Trophoblast cell (in vitro differentiated cells and primary cell): Measurements from ENCODE around the gene POU4F3.
A peak's percentile ranks its signal among the peaks of the same experiment; 100 is the strongest.

ENCODE experiments used
- DNase-seq, 2 donors: peaks; one replicate each; pipeline ENCODE4 v3.0.0-alpha.2; 2016
- H2AFZ ChIP-seq: 2 replicates; pipeline ENCODE4 v1.6.1; 2013; ENCODE audit warnings: low read length, moderate library complexity, mild to moderate bottlenecking; ENCODE audit not compliant: insufficient read depth, poor library complexity
- H2AK5ac ChIP-seq: 2 replicates; pipeline ENCODE4 v1.6.1; 2013; ENCODE audit warnings: mild to moderate bottlenecking, low read length
- H2BK120ac ChIP-seq: 2 replicates; pipeline ENCODE4 v1.6.1; 2013; ENCODE audit warnings: low read length, mild to moderate bottlenecking, moderate library complexity; ENCODE audit not compliant: insufficient read depth, poor library complexity
- H2BK12ac ChIP-seq: 2 replicates; pipeline ENCODE4 v1.6.1; 2013; ENCODE audit warnings: mild to moderate bottlenecking, low read length, moderate library complexity
- H2BK5ac ChIP-seq: 2 replicates; pipeline ENCODE4 v1.6.1; 2013; ENCODE audit warnings: low read length, low read depth, moderate library complexity, mild to moderate bottlenecking; ENCODE audit not compliant: poor library complexity
- H3K14ac ChIP-seq: 2 replicates; pipeline ENCODE4 v1.6.1; 2013; ENCODE audit warnings: mild to moderate bottlenecking, low read length
- H3K18ac ChIP-seq: 2 replicates; pipeline ENCODE4 v1.6.1; 2013; ENCODE audit warnings: mild to moderate bottlenecking, low read length
- H3K23ac ChIP-seq: 2 replicates; pipeline ENCODE4 v1.6.1; 2013; ENCODE audit warnings: low read length
- H3K27ac ChIP-seq: 2 replicates; pipeline ENCODE4 v1.5.1; 2013; ENCODE audit warnings: low read depth, mild to moderate bottlenecking, inconsistent platforms, low read length, moderate library complexity
- H3K27me3 ChIP-seq: 2 replicates; pipeline ENCODE4 v1.6.1; 2013; ENCODE audit warnings: inconsistent platforms, mild to moderate bottlenecking, low read length, moderate library complexity; ENCODE audit not compliant: insufficient read depth
- H3K36me3 ChIP-seq, 2 experiments: 1 replicate in 1 of 2; 2 replicates in 1 of 2; pipeline ENCODE4 v1.6.1; 2013; ENCODE audit warnings: low read length in 2 of 2, mild to moderate bottlenecking in 2 of 2, moderate library complexity in 1 of 2; ENCODE audit not compliant: insufficient read depth in 2 of 2, control insufficient read depth in 1 of 2
- H3K4ac ChIP-seq: 2 replicates; pipeline ENCODE4 v1.6.1; 2013; ENCODE audit warnings: low read depth, mild to moderate bottlenecking, low read length, moderate library complexity
- H3K4me1 ChIP-seq, 2 experiments: 1 replicate in 1 of 2; 2 replicates in 1 of 2; pipeline ENCODE4 v1.6.1; 2013; ENCODE audit warnings: low read length in 2 of 2, mild to moderate bottlenecking in 2 of 2, moderate library complexity in 1 of 2; ENCODE audit not compliant: insufficient read depth in 2 of 2, control insufficient read depth in 1 of 2
- H3K4me2 ChIP-seq: 2 replicates; pipeline ENCODE4 v1.6.1; 2013; ENCODE audit warnings: inconsistent platforms, mild to moderate bottlenecking, low read length, moderate library complexity
- H3K4me3 ChIP-seq: 2 replicates; pipeline ENCODE4 v1.5.1; 2013; ENCODE audit warnings: mild to moderate bottlenecking, low read depth, low read length, inconsistent platforms
- H3K79me1 ChIP-seq: one replicate; pipeline ENCODE4 v1.6.1; 2013; ENCODE audit warnings: low read length
- H3K79me2 ChIP-seq: 2 replicates; pipeline ENCODE4 v1.6.1; 2013; ENCODE audit warnings: low read length, mild to moderate bottlenecking; ENCODE audit not compliant: control insufficient read depth, insufficient read depth, poor library complexity
- H3K9ac ChIP-seq: 2 replicates; pipeline ENCODE4 v1.6.1; 2013; ENCODE audit warnings: mild to moderate bottlenecking, low read length
- H3K9me3 ChIP-seq: 2 replicates; pipeline ENCODE4 v1.6.1; 2013; ENCODE audit warnings: low read depth, mild to moderate bottlenecking, control low read depth, inconsistent platforms, low read length; ENCODE audit not compliant: insufficient read depth
- H4K12ac ChIP-seq: 2 replicates; pipeline ENCODE4 v1.6.1; 2013; ENCODE audit warnings: low read depth, mild to moderate bottlenecking, low read length, moderate library complexity
- H4K8ac ChIP-seq: 2 replicates; pipeline ENCODE4 v1.6.1; 2013; ENCODE audit warnings: low read depth, mild to moderate bottlenecking, low read length, moderate library complexity
- H4K91ac ChIP-seq: one replicate; pipeline ENCODE4 v1.6.1; 2013; ENCODE audit warnings: low read depth, mild to moderate bottlenecking, low read length, moderate library complexity
- WGBS: extraction: QIAGEN DNeasy Blood & Tissue Kit; methylation state at CpG from one replicate; pipeline ENCODE4 v1.1.7; 2013; ENCODE audit warnings: missing lambda C conversion rate; ENCODE audit not compliant: insufficient read length, insufficient coverage; ENCODE audit errors: extremely low coverage; 5-methylcytosine and 5-hydroxymethylcytosine counted together

POU4F3 gene

DNA sequence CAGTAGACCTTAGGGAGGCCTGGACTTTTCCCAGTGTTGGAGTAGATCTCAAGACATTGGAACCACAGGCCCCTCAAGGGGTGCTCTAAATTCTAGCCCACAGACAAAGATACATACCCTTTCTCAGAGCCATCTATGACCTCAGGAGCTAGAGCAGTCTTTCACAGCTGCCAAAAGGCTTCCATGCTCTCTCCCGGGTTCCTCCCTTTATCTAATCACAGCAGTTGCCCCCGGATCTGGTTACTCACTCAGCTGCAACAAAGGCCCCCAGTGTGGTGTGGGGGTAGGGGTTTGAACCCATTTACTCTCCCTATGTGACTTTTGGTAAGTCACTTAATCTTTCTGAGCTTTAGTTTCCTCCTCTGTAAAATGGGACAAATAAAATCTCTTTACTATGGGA is 27.0 kb downstream of the POU4F3 start:
- Histone ChIP-seq H3K79me2 (no peaks in the 10 kb centered on the region), H2BK12ac (no peak overlapping the region), H3K4me3 (no peak overlapping the region), H2BK120ac (no peak overlapping the region), H2AFZ (no peak overlapping the region), H3K27me3 (no peaks in the 10 kb centered on the region), H4K91ac (no peak overlapping the region), H3K9ac (no peak overlapping the region), H2AK5ac (no peak overlapping the region), H3K4me1 (no peaks in the 10 kb centered on the region), H2BK5ac (no peak overlapping the region), H4K8ac (no peak overlapping the region), H3K18ac (no peak overlapping the region), H4K12ac (no peak overlapping the region), H3K23ac (no peak overlapping the region), H3K9me3 (no peaks in the 10 kb centered on the region), H3K4me2 (no peak overlapping the region), H3K36me3 (no peaks in the 10 kb centered on the region), H3K14ac (no peak overlapping the region), H3K4ac (no peak overlapping the region), H3K27ac (no peak overlapping the region), H3K79me1 (no peaks in the 10 kb centered on the region)
- no CpG with 5 or more reads among the region's 2 CpGs for WGBS
- DNase-seq, result no peak

DNA sequence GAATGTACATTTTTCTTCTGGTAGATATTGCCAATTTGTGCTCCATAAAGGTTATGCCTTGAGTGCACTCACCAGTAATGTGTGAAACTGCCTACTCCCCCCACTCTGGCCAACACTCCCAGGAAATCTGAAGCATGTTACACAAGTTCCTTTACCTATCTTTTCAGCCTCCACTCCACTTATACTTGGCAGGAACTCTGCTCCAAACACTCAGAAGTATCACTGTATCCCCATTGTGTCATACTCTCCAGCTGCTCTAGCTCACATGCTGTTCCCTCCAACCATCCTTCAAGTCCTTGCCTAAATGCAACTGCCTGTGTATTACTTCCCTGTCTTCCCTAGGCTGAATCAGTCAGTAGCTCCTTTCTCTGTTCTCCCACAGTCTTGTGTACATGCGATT is 28.3 kb downstream of the POU4F3 start:
- no peaks in the 10 kb centered on the region for H3K79me2 ChIP-seq
- no peak overlapping the region for H3K4me2 ChIP-seq
- no peak overlapping the region for H3K9ac ChIP-seq

DNA sequence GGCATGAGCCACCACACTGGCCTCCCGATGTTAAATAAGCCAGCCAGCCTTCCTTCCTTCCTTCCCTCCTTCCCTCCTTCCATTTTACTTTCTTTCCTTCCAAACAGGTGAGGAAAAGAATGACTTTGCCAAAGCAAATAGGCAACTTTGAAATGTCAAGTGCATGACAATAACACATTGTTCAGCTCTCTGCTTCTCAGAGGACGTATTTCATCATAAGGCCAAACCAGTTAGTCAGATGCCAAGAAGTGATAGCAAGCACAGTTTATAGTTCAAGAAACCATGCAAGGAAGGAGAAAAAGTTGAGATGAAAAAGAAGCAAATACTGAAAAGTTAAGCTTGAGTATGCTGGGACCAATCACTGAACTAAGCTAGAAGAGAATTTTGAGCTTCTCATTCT is 29.5 kb downstream of the POU4F3 start:
- Histone ChIP-seq H4K91ac (no peak overlapping the region), H3K27me3 (no peaks in the 10 kb centered on the region), H4K8ac (no peak overlapping the region), H3K4me3 (no peak overlapping the region), H3K27ac (no peak overlapping the region), H2BK120ac (no peak overlapping the region), H3K79me2 (no peaks in the 10 kb centered on the region), H3K4ac (no peak overlapping the region), H3K4me2 (no peak overlapping the region), H4K12ac (no peak overlapping the region), H3K18ac (no peak overlapping the region), H2BK12ac (no peak overlapping the region), H3K23ac (no peak overlapping the region), H3K79me1 (no peaks in the 10 kb centered on the region), H2AFZ (no peak overlapping the region), H3K9me3 (no peaks in the 10 kb centered on the region), H2AK5ac (no peak overlapping the region), H2BK5ac (no peak overlapping the region), H3K9ac (no peak overlapping the region), H3K4me1 (no peaks in the 10 kb centered on the region), H3K36me3 (no peaks in the 10 kb centered on the region), H3K14ac (no peak overlapping the region)
- peak in 1 of 2 donors; percentile 18 for DNase-seq
- WGBS, result no CpG with 5 or more reads among the region's 2 CpGs

More for the DNA sequence above, 28.3 kb downstream of the POU4F3 start:
- no peak overlapping the region for H3K4ac ChIP-seq
- no peak overlapping the region for H2BK5ac ChIP-seq
- H3K36me3 ChIP-seq, result no peaks in the 10 kb centered on the region
- H2BK120ac ChIP-seq, result no peak overlapping the region
- no peak overlapping the region for H3K4me3 ChIP-seq
- no peak overlapping the region for H4K8ac ChIP-seq
- H3K4me1 ChIP-seq, result no peaks in the 10 kb centered on the region
- no peaks in the 10 kb centered on the region for H3K79me1 ChIP-seq
- no peak overlapping the region for H2AK5ac ChIP-seq
- H2BK12ac ChIP-seq, result no peak overlapping the region
- H3K27ac ChIP-seq, result no peak overlapping the region
- no peak overlapping the region for H2AFZ ChIP-seq
- no peaks in the 10 kb centered on the region for H3K27me3 ChIP-seq
- no peak overlapping the region for H3K23ac ChIP-seq
- no peak overlapping the region for H3K14ac ChIP-seq
- no peak for DNase-seq
- H3K9me3 ChIP-seq, result no peaks in the 10 kb centered on the region
- no peak overlapping the region for H4K12ac ChIP-seq
- no peak overlapping the region for H3K18ac ChIP-seq
- H4K91ac ChIP-seq, result no peak overlapping the region
- no CpG with 5 or more reads among the region's 1 CpG for WGBS

GRCh38 chr5:146369691-146370090 is 31.1 kb downstream of the POU4F3 start:
- no peak overlapping the region for H2BK5ac ChIP-seq
- H3K27me3 ChIP-seq, result no peaks in the 10 kb centered on the region
- no CpG with 5 or more reads among the region's 3 CpGs for WGBS
- no peak overlapping the region for H3K27ac ChIP-seq
- peak in 1 of 2 donors; percentile 14 for DNase-seq
- no peaks in the 10 kb centered on the region for H3K4me1 ChIP-seq
- H2AK5ac ChIP-seq, result no peak overlapping the region
- H3K4ac ChIP-seq, result no peak overlapping the region
- no peaks in the 10 kb centered on the region for H3K79me2 ChIP-seq
- H2BK12ac ChIP-seq, result no peak overlapping the region
- no peaks in the 10 kb centered on the region for H3K9me3 ChIP-seq
- no peak overlapping the region for H4K8ac ChIP-seq
- H2AFZ ChIP-seq, result no peak overlapping the region
- H3K79me1 ChIP-seq, result no peaks in the 10 kb centered on the region
- no peak overlapping the region for H3K9ac ChIP-seq
- no peak overlapping the region for H3K4me3 ChIP-seq
- H4K12ac ChIP-seq, result no peak overlapping the region
- no peak overlapping the region for H3K23ac ChIP-seq
- no peak overlapping the region for H2BK120ac ChIP-seq
- H3K18ac ChIP-seq, result no peak overlapping the region
- no peak overlapping the region for H4K91ac ChIP-seq
- H3K36me3 ChIP-seq, result no peaks in the 10 kb centered on the region
- H3K14ac ChIP-seq, result no peak overlapping the region
- H3K4me2 ChIP-seq, result no peak overlapping the region
